AG04450 (cell line): ENCODE data around the gene TSPAN15. TPM values are rescaled to one million over a fixed set of nuclear protein-coding genes. Genes with fewer than 3 reads are reported as not detected.

ENCODE experiments used
- CTCF ChIA-PET: fragments of 300-600, 350-600 bp; formaldehyde crosslinking; extraction: SDS; loops from one replicate; lab custom pipeline; 2022; ENCODE audit warnings: antibody characterized with exemption, inconsistent platforms; lab: Charles Lee
- POLR2A ChIA-PET: fragments of 350-600 bp; formaldehyde crosslinking; extraction: SDS; loops from one replicate; lab custom pipeline; 2021; ENCODE audit warnings: antibody characterized with exemption, inconsistent platforms; lab: Yijun Ruan, JAX
- DNase-seq: peaks from one replicate; pipeline ENCODE4 v3.0.0-alpha.2; 2011; ENCODE audit warnings: low read depth, low spot score
- H3K27ac ChIP-seq: one replicate; pipeline ENCODE4 v1.5.1; 2012; ENCODE audit warnings: low read depth, low read length, control low read depth
- H3K27me3 ChIP-seq: one replicate; pipeline ENCODE4 v1.6.0; 2012; ENCODE audit warnings: low read length; ENCODE audit not compliant: control insufficient read depth, insufficient read depth
- H3K4me3 ChIP-seq: 2 replicates; pipeline ENCODE4 v1.5.1; 2011; ENCODE audit warnings: mild to moderate bottlenecking, low read depth, low read length, control low read depth
- H3K9me3 ChIP-seq: 2 replicates; pipeline ENCODE4 v1.5.1; 2012; ENCODE audit warnings: low read length; ENCODE audit not compliant: control insufficient read depth, insufficient read depth
- CTCF ChIP-seq: IDR thresholded peaks from 2 replicates; pipeline ENCODE4 v1.5.1; 2011; ENCODE audit warnings: low read depth, low read length, control low read depth, inconsistent platforms
- polyA plus RNA-seq: library from polyadenylated mRNA; depleted of rRNA; stranded (reverse); fragments of >200 nt; gene quantifications from 2 replicates; pipeline ENCODE4 v1.2.3, GENCODE V29; 2011

TSPAN15 gene
- polyA plus RNA-seq, 1 experiment = 0.38 TPM

- Histone ChIP-seq H3K9me3 (peaks cover 5% of the 10 kb centered on the region; the same call in 1 of the 2 replicates), H3K27me3 (peaks cover 29% of the 10 kb centered on the region), H3K4me3 (no peak overlapping the region), H3K27ac (no peak overlapping the region)
- ChIA-PET POLR2A (no interaction called here), CTCF (no interaction called here)
- DNase-seq = no peak
- TF ChIP-seq CTCF = no peak
These were observed 16.3 kb upstream of the TSPAN15 start for GRCh38 chr10:69434926-69435325.

- Histone ChIP-seq H3K4me3 (no peak overlapping the region), H3K27ac (no peak overlapping the region), H3K27me3 (peaks cover 30% of the 10 kb centered on the region), H3K9me3 (peaks cover 5% of the 10 kb centered on the region; the same call in 1 of the 2 replicates)
- ChIA-PET CTCF (interaction anchor here (0.6 kb wide), 1 partner anchor 71 kb away, joined by 3 read pairs; no protein-coding TSS in a partner anchor), POLR2A (interaction anchor here (0.8 kb wide), 1 partner anchor 11 kb away, joined by 3 read pairs; no protein-coding TSS in a partner anchor)
- no peak for DNase-seq
- no peak for TF ChIP-seq CTCF
These were observed 15.2 kb upstream of the TSPAN15 start for GRCh38 chr10:69435966-69436520.

GRCh38 chr10:69437321-69438259 lies 13.7 kb upstream of the TSPAN15 start:
- H3K27ac ChIP-seq = no peak overlapping the region
- H3K4me3 ChIP-seq = no peak overlapping the region
- H3K9me3 ChIP-seq = peaks cover 5% of the 10 kb centered on the region; the same call in 1 of the 2 replicates
- peaks cover 29% of the 10 kb centered on the region for H3K27me3 ChIP-seq
- no peak for TF ChIP-seq CTCF
- ChIA-PET POLR2A (no interaction called here), CTCF (no interaction called here)
- DNase-seq = no peak

GRCh38 chr10:69438536-69439349 lies 12.5 kb upstream of the TSPAN15 start:
- DNase-seq = no peak
- Histone ChIP-seq H3K27ac (no peak overlapping the region), H3K9me3 (peaks cover 5% of the 10 kb centered on the region; the same call in 1 of the 2 replicates), H3K27me3 (peaks cover 26% of the 10 kb centered on the region), H3K4me3 (no peak overlapping the region)
- TF ChIP-seq CTCF = no peak
- POLR2A ChIA-PET = interaction anchor here (1.2 kb wide), 1 partner anchor 17 kb away, joined by 3 read pairs; no protein-coding TSS in a partner anchor
- CTCF ChIA-PET = no interaction called here
